Right lobe of liver (tissue), 4 donors: ENCODE data around the gene SLC10A3.

Source experiments
- POLR2A ChIP-seq: fragments of 450-650 bp; IDR thresholded peaks from one replicate; pipeline ENCODE4 v1.6.1; 2017; ENCODE audit warnings: antibody characterized with exemption, mild to moderate bottlenecking
- TF ChIP-seq, protein P1 (sequence below), 4 donors: fragments of 200-600 bp in 3 of 4; fragments of 450-650 bp in 1 of 4; IDR thresholded peaks; one replicate each; pipeline versions ENCODE4 v1.5.1 to v1.8.0; 2016 to 2022; ENCODE audit warnings: antibody characterized with exemption in 4 of 4, mild to moderate bottlenecking in 2 of 4
- donor health status: DM: no; HTN: no; CAD: no.
- donor health status: DM: no; HTN: no; CAD: no.
- donor health status: DM: no; HTN: yes; CAD: no.

DNA sequence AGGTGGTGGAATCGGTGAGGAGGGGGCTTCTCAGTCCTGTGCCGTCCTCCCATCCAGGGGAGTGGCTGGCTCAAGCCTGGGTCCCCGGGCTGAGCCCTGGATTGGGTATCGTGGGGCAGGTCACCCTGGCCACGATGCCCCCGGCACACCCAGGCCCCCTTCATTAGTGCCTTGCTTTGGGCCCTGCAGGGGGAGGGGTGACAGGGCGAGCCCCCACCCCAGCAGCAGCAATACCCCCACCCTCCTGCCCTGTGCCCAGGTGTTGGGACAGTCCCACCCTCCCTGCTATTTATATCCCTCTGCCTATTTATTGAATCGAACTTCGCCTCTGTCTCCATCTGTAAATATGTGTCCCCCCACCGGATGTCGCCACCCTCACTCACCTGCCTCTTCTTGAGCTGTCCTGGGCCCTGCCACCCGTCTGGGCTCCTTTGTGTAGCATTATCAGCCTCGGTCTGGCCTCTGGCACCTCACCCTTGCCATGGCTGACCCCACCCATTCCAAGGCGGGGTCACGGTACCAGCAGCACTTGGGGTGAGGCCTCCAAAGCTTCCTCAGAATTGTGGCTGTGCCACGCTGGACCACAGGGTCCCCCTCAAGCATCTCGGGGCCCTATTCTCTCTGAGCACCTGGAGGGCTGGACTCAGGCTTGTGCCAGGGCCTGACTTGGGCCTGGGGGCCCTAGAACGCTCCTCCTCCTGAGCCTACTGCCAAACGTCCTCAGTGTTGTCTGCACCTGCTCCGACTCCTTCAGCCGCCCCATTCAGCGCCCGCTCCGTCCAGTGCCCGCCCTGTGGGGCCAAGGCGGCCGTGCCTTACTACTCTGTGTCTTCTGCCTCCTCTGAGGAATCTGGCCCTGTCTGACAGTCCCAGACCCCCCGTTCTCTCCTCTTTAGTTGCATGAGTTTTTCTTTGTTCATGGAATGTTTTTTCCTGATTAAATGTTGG, 17.5 kb downstream of the SLC10A3 start:
- TF ChIP-seq POLR2A, result no peak
- TF ChIP-seq, protein P1, sequence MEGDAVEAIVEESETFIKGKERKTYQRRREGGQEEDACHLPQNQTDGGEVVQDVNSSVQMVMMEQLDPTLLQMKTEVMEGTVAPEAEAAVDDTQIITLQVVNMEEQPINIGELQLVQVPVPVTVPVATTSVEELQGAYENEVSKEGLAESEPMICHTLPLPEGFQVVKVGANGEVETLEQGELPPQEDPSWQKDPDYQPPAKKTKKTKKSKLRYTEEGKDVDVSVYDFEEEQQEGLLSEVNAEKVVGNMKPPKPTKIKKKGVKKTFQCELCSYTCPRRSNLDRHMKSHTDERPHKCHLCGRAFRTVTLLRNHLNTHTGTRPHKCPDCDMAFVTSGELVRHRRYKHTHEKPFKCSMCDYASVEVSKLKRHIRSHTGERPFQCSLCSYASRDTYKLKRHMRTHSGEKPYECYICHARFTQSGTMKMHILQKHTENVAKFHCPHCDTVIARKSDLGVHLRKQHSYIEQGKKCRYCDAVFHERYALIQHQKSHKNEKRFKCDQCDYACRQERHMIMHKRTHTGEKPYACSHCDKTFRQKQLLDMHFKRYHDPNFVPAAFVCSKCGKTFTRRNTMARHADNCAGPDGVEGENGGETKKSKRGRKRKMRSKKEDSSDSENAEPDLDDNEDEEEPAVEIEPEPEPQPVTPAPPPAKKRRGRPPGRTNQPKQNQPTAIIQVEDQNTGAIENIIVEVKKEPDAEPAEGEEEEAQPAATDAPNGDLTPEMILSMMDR (IDR thresholded peaks at IDR 0.05), result no peak
